ENCODE results near the gene DEFB121. TPM values are rescaled to one million over a fixed set of nuclear protein-coding genes. Genes with fewer than 3 reads are reported as not detected.

DEFB121 gene
- total and polyA plus RNA-seq, 9 of the 15 experiments (the other 6 are each of a cell fraction or from before 2014, with no cell fraction given): not detected

DNA sequence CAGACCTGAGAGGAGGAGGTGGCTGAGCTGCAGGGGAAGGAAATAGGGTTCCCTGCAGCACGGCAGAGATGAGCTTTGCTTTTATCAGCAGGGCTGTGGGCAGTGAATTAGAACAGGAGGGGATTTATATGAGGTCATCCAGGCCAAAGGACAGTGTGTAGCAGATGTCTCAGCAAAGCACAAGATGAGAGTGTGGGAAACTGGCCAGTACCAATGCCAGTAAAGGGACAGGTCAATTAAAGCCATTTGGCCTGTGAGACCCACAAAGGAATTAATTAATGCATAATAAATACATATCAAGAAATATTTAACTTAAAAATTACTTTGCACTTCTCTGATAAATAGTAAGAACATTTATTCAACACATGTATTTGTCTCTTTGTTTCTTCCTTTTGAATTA is 15.5 kb downstream of the DEFB121 start, which contains the start of gene DEFB119:
Gene DEFB119, minus strand, starts transcription at position 101 of the 400 bp plus-strand sequence. CDS start 107 bp downstream, outside the sequence.
- Histone ChIP-seq H4K20me1 (replicated peaks; ENCODE audit: control insufficient read depth, insufficient read depth, low read length) (no peaks in the 10 kb centered on the region), H3K4me3 (no peak within 1 kb of the TSS), H3K27ac (ENCODE audit: extremely low read depth, low read depth, low read length) (no peak within 1 kb of the TSS), H3K36me3 (ENCODE audit: control insufficient read depth, insufficient read depth, low read length) (no peaks in the 10 kb centered on the region), H3K9me3 (replicated peaks; ENCODE audit: control insufficient read depth, insufficient read depth, low read depth, low read length) (no peaks in the 10 kb centered on the region), H3K79me2 (ENCODE audit: control insufficient read depth, insufficient read depth, low read length) (no peaks in the 10 kb centered on the region), H2AFZ (ENCODE audit: low read depth, low read length) (no peak within 1 kb of the TSS), H3K4me1 (replicated peaks in 1 of 2; ENCODE audit: control insufficient read depth in 2 of 2, insufficient read depth in 2 of 2, low read length in 2 of 2) (no peaks in the 10 kb centered on the region), H3K4me2 (ENCODE audit: insufficient read depth, low read length) (no peak within 1 kb of the TSS), H3K27me3 (ENCODE audit: control insufficient read depth in 2 of 2, insufficient read depth in 2 of 2, low read length in 2 of 2) (no peaks in the 10 kb centered on the region; a peak in 1 of 5 replicates), H3K9ac (ENCODE audit: insufficient read depth in 1 of 2, low read depth in 2 of 2, low read length in 2 of 2) (no peak within 1 kb of the TSS), H3K9me1 (ENCODE audit: control insufficient read depth, insufficient read depth, low read length) (no peaks in the 10 kb centered on the region)
- FAIRE-seq (no peak), DNase-seq (ENCODE audit: extremely low read depth in 1 of 4, low spot score in 3 of 4) (no peak), ATAC-seq (no peak)
- no TSS peak for BruUV-seq (replicated peaks)
- ChIA-PET POLR2A (no interaction called here), CTCF (ENCODE audit: low intra/inter-chr PET ratio) (no interaction called here)
- WGBS (ENCODE audit: insufficient coverage, low coverage, missing lambda C conversion rate): 0% methylated on average over 1 of the region's 1 CpG
- in situ Hi-C loops (cut with MboI): no loop called here
- no peak for TF ChIP-seq TCF7 (IDR thresholded peaks at IDR 0.05; ENCODE audit: borderline replicate concordance)
- TF ChIP-seq ATF1 (CRISPR knock-in tag; IDR thresholded peaks at IDR 0.05): no peak
- TF ChIP-seq ATF1 (tag; IDR thresholded peaks at IDR 0.05): no peak
- TF ChIP-seq, protein P1, sequence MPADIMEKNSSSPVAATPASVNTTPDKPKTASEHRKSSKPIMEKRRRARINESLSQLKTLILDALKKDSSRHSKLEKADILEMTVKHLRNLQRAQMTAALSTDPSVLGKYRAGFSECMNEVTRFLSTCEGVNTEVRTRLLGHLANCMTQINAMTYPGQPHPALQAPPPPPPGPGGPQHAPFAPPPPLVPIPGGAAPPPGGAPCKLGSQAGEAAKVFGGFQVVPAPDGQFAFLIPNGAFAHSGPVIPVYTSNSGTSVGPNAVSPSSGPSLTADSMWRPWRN (IDR thresholded peaks at IDR 0.05; ENCODE audit: low read depth): no peak
- TF ChIP-seq ZNF133 (CRISPR knock-in tag; IDR thresholded peaks at IDR 0.05): no peak
- TF ChIP-seq, protein P2, sequence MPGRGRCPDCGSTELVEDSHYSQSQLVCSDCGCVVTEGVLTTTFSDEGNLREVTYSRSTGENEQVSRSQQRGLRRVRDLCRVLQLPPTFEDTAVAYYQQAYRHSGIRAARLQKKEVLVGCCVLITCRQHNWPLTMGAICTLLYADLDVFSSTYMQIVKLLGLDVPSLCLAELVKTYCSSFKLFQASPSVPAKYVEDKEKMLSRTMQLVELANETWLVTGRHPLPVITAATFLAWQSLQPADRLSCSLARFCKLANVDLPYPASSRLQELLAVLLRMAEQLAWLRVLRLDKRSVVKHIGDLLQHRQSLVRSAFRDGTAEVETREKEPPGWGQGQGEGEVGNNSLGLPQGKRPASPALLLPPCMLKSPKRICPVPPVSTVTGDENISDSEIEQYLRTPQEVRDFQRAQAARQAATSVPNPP (IDR thresholded peaks at IDR 0.05; ENCODE audit: borderline replicate concordance, insufficient read depth, insufficient read length): no peak
- TF ChIP-seq ZNF780A (CRISPR knock-in tag; IDR thresholded peaks at IDR 0.05): no peak
- TF ChIP-seq COPS2 (conservative IDR thresholded peaks at IDR 0.05): no peak
- TF ChIP-seq ZNF384 (IDR thresholded peaks at IDR 0.05; ENCODE audit: low read depth, low read length): no peak
- TF ChIP-seq ZFP1 (CRISPR knock-in tag; IDR thresholded peaks at IDR 0.05): no peak
- no peak for TF ChIP-seq SMAD4 (CRISPR knock-in tag; conservative IDR thresholded peaks at IDR 0.05)
- TF ChIP-seq ELF1 (tag; IDR thresholded peaks at IDR 0.05): no peak
- no peak for TF ChIP-seq ETV6 (IDR thresholded peaks at IDR 0.05; ENCODE audit: borderline replicate concordance in 1 of 2, low read depth in 2 of 2, low read length in 1 of 2)
- no peak for TF ChIP-seq ETV6 (CRISPR knock-in tag; IDR thresholded peaks at IDR 0.05; ENCODE audit: borderline replicate concordance)
- TF ChIP-seq POLR2B (IDR thresholded peaks at IDR 0.05; ENCODE audit: low read depth, partially characterized antibody): no peak
- intact Hi-C loops (cut with micrococcal nuclease): no loop called here
